HG02610 (cell line): Measurements from ENCODE around the gene MUC3A.
"Not testable (repeated sequence)": the region's sequence is repeated elsewhere in the genome, so short reads cannot be mapped to it uniquely, and the experiment has no call there.

Source experiments
- ATAC-seq: cut with Tn5 transposase; IDR thresholded peaks from one replicate; pipeline ENCODE4 v1.9.1; 2021; ENCODE audit warnings: mild to moderate bottlenecking, moderate library complexity; ENCODE audit not compliant: unreplicated experiment

MUC3A gene, protein sequence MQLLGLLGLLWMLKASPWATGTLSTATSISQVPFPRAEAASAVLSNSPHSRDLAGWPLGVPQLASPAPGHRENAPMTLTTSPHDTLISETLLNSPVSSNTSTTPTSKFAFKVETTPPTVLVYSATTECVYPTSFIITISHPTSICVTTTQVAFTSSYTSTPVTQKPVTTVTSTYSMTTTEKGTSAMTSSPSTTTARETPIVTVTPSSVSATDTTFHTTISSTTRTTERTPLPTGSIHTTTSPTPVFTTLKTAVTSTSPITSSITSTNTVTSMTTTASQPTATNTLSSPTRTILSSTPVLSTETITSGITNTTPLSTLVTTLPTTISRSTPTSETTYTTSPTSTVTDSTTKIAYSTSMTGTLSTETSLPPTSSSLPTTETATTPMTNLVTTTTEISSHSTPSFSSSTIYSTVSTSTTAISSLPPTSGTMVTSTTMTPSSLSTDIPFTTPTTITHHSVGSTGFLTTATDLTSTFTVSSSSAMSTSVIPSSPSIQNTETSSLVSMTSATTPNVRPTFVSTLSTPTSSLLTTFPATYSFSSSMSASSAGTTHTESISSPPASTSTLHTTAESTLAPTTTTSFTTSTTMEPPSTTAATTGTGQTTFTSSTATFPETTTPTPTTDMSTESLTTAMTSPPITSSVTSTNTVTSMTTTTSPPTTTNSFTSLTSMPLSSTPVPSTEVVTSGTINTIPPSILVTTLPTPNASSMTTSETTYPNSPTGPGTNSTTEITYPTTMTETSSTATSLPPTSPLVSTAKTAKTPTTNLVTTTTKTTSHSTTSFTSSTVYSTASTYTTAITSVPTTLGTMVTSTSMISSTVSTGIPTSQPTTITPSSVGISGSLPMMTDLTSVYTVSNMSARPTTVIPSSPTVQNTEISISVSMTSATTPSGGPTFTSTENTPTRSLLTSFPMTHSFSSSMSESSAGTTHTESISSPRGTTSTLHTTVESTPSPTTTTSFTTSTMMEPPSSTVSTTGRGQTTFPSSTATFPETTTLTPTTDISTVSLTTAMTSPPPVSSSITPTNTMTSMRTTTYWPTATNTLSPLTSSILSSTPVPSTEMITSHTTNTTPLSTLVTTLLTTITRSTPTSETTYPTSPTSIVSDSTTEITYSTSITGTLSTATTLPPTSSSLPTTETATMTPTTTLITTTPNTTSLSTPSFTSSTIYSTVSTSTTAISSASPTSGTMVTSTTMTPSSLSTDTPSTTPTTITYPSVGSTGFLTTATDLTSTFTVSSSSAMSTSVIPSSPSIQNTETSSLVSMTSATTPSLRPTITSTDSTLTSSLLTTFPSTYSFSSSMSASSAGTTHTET (N-terminal part only)

DNA sequence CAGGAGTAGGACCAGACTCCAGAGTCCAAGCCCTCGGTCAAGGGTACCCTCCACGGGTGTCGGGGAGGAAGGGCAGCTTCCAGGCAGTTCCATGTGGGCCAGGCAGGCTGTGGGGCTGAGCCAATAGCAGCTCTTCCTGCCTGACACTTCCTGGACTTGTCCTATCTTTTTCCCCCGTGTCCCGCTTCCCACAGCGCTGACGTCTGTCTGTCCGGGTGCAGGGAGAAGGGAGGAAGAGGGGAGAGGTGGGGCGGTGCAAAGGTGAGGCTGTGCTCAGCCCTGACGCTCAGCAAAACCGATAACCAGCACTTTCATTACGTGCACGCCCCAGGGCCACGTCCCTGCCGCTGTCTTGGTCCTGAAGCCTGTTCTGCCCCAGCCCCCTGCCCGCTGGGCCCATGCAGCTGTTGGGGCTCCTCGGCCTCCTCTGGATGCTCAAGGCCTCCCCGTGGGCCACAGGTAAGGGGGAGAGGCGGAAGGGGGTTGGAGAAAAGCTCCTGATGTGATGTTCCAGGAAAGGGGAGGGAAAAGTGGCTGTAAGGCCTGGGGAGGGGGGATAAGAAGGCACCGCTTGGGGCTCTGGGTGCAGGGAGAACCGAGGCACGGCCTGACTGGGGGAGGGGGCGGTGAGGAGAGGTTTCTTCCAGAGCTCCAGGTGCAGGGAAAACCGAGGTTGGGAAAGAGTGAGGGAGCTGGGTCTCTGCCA, at the start of gene MUC3A:
MUC3A (plus strand) TSS at position 308 of the 706 bp plus-strand sequence; CDS start at position 399, 91 bp downstream.
- no peak for ATAC-seq

- no peak for ATAC-seq
These were observed 48.4 kb upstream of the MUC3A start for GRCh38 chr7:100900978-100901377.

- ATAC-seq = no peak
These were observed 47.4 kb upstream of the MUC3A start for GRCh38 chr7:100901921-100902332.

DNA sequence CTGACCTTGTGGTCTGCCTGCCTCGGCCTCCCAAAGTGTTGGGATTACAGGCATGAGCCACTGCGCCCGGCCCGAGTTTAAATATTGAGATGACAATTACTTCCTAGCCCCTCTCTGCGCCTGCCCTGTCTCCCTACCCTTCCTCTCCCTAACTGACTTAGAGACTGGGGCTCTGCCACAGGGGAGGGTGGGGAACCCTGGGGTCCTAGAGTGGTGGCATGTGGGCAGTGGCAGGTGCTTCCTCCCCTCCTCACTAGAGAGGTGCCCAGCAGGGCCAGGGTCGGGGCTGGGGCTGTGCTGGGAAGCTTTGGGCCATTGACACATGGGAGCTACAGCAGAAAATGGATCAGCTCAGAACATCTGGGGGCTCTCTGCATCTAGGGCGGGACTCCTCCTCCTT, 46.7 kb upstream of the MUC3A start:
- ATAC-seq = no peak

DNA sequence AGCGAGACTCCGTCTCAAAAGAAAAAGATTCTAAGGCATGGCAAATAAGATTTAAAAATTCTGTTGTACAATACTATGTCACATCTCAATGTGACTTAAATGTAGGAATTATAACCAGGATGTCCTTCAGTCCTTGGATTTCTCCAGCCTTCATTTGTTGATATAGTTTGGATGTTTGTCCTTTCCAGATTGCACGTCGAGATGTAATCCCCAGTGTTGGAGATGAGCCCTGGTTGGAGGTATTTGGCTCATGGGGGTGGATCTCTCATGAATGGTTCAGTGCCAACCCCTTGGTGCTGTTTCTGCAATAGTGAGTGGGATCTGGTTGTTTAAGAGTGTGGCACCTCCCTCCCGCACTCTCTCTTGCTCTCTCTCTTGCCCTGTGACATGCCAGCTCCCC, 40.8 kb upstream of the MUC3A start:
- no peak for ATAC-seq

DNA sequence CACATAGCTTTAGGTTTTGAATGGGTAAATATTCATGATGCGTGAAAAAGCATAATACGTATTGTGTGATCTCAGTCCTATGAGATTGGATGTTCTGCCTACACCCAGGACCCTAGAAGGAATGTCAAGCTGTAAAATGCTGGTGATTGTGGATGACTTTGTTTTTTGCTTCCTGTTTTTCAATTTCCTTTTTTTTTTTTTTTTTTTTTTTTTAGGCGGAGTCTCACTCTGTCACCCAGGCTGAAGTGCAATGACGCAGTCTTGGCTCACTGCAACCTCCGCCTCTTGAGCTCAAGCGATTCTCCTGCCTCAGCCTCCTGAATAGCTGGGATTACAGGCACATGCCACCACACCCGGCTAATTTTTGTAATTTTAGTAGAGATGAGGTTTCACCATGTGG, 38.9 kb upstream of the MUC3A start:
- ATAC-seq = not testable (repeated sequence)

GRCh38 chr7:100911484-100911883, 37.9 kb upstream of the MUC3A start:
- ATAC-seq = no peak

GRCh38 chr7:100914208-100914878, 35.0 kb upstream of the MUC3A start:
- ATAC-seq = no peak

DNA sequence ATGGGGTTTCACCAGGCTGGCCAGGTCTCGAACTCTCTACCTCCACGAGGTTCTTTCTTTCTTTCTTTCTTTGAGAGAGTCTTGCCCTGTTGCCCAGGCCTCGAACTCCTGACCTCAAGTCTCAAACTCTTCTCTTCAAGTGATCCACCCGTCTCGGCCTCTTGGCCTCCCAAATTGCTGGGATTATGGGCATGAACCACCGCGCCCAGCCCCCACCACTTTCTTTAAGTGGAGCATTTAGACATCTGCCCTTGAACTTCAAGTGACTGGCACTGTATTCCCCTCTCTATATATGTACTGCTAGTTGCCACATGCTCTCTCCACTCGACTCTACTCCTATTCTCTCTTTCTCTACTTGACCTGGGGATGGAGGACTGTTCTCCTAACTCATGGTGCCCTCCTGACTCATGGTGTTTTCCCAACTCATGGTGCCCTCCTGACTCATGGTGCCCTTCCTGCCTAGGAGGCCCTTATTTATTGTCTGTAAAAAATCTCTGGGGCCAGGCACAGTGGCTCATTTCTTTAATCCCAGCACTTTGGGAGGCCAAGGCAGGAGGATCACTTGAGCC, 34.4 kb upstream of the MUC3A start:
- ATAC-seq = no peak

DNA sequence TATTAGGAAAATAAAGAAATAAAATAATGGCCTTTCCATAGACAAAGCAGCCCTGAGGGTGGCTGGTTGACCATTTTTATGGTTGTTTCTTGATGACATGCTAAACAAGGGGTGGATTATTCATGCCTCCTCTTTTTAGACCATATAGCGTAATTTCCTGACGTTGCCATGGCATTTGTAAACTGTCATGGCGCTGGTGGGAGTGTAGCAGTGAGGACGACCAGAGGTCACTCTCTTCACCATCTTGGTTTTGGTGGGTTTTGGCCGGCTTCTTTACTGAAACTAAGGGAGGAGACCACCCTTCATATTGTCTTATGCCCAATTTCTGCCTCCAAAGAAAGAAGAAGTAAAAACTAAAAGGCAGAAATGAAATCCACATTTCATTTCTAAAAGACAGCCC, 30.0 kb upstream of the MUC3A start:
- not testable (repeated sequence) for ATAC-seq

- ATAC-seq = not testable (repeated sequence)
These were observed 29.4 kb upstream of the MUC3A start for GRCh38 chr7:100919779-100920437.

- no peak for ATAC-seq
These were observed 28.3 kb upstream of the MUC3A start for GRCh38 chr7:100921039-100921438.

DNA sequence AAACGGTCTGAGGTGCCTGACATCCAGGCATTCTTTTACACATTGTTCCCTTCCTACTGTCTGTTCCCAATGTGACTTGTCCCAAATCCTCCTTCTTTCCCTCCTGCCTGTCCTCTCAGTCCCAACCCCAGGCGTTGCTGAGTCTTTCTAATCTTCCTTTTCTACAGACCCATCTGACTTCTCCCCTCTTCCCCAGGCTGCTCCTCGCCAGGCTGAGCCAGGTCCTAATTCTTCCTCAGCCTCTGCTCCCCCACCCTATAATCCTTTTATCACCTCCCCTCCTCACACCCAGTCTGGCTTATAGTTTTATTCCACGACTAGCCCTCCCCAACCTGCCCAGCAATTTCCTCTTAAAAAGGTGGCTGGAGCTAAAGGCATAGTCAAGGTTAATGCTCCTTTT, 25.7 kb upstream of the MUC3A start:
- ATAC-seq = not testable (repeated sequence)

DNA sequence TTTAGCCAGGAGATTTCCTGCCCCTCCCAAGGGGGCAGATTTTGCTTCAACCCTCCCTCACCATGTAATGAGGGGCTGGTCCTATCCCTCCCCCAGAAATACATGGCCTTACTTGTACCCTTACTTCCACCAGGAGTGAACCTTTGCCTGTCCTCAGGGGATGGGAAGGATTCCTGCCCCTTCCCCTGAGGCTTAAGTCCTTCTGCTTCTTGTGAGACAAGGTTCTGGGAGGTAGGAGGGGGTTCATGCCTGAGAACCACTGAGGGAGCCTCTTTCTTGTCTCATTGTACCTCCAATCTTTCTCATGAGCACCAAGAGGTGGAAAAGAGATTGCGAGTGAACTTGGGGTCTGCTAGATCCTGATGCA, 19.5 kb upstream of the MUC3A start:
- ATAC-seq = no peak

GRCh38 chr7:100933734-100934133, 15.6 kb upstream of the MUC3A start:
- no peak for ATAC-seq

DNA sequence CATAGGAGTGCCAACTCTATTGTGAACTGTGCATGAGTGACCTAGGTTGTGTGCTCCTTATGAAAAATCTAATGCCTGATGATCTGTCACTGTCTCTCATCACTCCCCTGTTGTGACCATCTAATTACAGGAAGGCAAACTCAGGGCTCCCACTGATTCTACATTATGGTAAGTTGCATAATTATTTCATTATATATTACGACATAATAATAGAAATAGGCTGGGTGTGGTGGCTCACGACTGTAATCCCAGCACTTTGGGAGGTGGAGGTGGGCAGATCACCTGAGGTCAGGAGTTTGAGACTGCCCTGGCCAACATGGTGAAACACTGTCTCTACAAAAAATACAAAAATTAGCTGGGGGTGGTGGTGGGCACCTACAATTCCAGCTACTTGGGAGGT, 14.0 kb upstream of the MUC3A start:
- ATAC-seq = not testable (repeated sequence)

DNA sequence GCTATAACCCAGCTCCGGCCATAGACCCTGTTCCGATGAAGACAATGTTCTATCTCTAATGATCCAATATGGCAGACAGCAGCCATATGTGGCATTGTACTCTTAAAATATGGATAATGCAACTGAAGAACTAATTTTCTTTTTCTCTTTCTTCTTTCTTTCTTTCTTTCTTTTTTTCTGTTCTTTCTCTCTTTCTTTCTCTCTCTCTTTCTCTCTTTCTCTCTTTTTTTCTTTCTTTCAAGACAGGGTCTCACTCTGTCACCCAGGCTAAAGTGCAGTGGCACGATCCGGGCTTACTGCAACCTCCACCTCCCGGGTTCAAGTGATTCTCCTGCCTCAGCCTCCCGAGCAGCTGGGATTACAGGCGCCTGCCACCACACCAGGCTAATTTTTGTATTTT, 13.2 kb upstream of the MUC3A start:
- ATAC-seq = not testable (repeated sequence)

DNA sequence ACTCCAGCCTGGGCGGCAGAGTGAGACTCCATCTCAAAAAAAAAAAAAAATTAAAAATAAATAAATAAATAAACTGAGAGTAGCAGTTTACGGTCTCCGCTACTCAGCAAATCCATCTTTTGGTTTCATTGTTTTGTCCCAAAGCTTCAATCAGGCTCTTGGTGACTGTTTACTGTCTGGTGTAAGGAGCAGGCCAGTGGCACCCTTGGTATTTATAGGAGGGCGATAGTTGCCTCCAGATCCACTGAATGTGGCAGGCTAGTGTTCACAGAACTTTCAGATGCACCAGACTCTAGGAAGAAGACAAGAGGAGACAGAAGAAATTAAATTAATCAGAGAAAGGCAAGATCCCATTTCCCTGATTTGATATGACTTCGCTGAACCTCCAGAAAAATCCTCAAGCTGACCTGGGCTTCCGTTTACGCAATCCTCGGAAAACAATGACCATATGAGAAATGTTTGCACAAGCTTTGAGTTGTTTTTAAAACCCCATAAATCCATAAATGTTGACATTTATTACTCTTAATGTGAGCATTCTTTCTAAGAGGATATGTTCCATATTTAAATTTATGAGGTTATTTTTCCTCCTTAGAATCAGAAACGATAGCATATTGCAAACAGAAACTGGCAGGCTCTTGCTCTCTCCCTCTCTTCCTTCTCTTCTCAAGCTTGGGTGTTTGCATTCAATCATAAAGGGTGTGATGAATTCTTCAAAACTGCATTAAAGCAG, 7.1 kb upstream of the MUC3A start:
- ATAC-seq = no peak
